Hematopoietic multipotent progenitor cell treated with erythropoietin and hydrocortisone succinate and interleukin-3 and kit ligand, for 8 days (in vitro differentiated cells): Measurements from ENCODE around the gene DLEC1.
A peak's percentile ranks its signal among the peaks of the same experiment; 100 is the strongest.
"Not testable (repeated sequence)": the region's sequence is repeated elsewhere in the genome, so short reads cannot be mapped to it uniquely, and the experiment has no call there.

ENCODE experiments used
- DNase-seq: peaks from one replicate; pipeline ENCODE4 v3.0.0-alpha.2; 2015

The DLEC1 gene

DNA sequence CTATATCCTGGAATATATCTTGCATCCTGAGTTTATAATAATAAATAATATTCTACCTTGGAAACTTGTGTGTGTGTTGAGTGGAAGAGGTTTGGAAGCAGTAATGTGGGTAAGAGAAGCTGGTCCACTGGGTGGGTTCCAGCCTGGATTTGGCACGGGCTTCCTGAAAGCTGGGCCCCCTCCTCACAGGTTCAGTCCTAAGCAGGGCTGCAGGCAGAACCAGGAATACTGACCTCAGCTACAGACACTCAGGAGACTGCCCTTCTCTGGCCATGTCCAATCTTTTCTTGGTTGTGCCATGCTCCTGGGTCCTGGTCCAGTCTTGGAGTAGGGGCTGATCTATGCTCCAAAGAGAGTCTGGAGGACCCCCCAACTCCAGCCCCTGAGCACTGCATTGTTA lies 104.0 kb downstream of the DLEC1 start:
- no peak for DNase-seq

- DNase-seq, result no peak
These were observed 104.5 kb downstream of the DLEC1 start for GRCh38 chr3:38143511-38143910.

DNA sequence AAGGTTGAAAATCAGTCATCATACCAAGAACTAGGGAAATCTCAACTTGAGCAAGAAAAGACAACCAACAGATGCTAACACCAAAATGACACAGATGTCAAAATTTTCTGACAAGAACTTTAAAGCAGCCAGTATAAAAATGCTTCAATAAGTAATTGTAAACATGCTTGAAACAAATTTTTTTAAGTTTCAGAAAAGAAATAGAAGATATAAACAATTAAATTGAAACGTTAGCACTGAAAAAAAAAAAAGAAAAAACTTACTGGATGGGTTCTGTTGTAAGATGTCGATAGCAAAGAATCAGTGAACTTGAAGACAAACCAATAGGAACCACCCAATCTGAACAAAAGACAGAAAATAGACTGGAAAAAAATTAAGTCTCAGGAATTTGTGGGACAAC lies 107.5 kb downstream of the DLEC1 start:
- no peak for DNase-seq

DNA sequence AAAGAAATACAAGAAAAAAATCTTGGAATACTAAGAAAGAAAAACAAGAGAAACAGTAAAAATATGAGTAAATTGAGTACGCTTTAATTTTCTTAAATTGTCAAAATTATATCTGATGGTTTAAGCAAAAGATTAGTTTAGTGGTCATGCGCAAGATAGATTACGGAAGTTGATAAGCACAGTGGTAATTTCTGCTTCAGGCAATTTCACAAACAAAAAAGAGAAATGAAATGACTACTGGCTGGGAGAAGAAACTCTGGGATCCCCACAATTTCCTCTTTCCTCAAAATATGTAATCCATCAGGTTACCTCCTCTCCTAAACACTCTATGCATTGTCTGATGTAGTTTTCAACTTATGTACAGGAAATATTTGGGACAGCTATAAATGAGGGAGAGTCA lies 108.4 kb downstream of the DLEC1 start:
- no peak for DNase-seq

- no peak for DNase-seq
These were observed 109.4 kb downstream of the DLEC1 start for GRCh38 chr3:38148311-38148882.

DNA sequence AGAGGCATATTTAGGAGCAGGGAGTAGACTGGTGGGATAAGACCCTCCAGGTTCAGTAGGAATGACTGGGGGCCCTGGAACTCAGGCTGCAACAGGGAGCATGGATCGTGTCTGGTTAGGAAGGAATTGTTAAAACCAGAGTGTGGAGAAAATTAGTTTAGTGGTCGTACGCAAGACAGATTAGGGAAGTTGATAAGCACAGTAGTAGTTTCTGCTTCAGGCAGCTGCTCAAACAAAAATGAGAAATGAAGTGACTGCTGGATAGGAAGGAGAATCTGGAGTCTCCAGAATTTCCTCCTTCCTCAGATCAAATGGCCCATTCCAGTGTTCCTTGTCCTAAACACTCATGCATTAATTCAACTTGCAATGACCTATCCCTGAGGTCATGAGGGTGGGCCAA lies 110.7 kb downstream of the DLEC1 start:
- DNase-seq, result peak; percentile 50

GRCh38 chr3:38150780-38151528 lies 111.9 kb downstream of the DLEC1 start:
- peak; percentile 40 for DNase-seq

GRCh38 chr3:38151667-38152265 lies 112.8 kb downstream of the DLEC1 start:
- DNase-seq, result peak; percentile 70

- DNase-seq, result no peak
These were observed 113.6 kb downstream of the DLEC1 start for GRCh38 chr3:38152609-38153008.

DNA sequence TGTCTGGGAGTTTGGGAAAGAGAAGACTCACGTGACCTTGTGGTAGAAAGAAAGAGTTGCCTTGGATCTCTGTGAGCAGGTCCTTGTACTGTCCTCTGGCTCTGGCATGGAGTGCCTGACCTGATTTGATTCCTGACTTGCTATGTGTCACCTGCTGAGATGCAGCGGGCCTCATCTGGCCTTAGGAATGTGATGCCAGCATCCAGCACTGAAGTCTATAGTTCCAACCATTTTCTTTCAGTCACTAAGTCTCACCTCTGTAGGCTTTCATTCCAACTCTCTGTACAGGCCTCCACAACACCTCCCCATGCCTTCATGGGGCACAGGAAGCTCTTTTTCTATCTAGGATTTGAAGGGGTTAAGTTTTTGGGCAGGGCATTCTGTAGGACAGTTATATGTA lies 114.2 kb downstream of the DLEC1 start:
- no peak for DNase-seq

- DNase-seq, result no peak
These were observed 115.1 kb downstream of the DLEC1 start for GRCh38 chr3:38154033-38154494.

DNA sequence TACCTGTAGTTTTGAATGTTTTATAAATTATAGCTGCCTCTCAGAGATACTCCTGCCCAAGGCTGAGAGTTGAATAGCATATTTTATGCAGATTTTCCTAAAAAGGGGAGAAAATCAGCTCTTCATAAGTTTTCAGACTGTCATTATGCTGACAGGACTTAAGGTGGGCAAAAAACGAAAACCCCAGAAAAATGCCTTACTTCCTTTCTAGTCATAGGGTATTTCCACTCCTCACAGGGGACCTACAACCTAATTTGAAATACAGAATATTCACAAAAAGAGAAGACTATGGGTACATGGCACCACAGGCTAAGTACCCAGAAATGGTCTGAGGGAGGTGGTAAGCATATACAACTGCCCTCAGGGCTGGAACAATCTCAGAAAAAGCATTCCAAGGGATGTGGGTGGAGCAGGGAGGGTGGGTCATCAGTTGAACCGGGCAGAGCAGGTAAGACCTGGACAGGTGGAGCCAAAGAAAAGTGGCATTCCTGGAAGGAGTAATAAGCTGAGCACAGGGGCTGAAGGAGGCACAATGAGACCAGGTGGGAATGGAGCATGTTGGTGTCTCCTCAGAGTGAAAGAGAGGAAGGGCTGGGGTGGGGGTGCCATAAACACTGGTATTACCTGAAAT lies 115.7 kb downstream of the DLEC1 start:
- no peak for DNase-seq

- DNase-seq, result no peak
These were observed 116.8 kb downstream of the DLEC1 start for GRCh38 chr3:38155825-38156224.

DNA sequence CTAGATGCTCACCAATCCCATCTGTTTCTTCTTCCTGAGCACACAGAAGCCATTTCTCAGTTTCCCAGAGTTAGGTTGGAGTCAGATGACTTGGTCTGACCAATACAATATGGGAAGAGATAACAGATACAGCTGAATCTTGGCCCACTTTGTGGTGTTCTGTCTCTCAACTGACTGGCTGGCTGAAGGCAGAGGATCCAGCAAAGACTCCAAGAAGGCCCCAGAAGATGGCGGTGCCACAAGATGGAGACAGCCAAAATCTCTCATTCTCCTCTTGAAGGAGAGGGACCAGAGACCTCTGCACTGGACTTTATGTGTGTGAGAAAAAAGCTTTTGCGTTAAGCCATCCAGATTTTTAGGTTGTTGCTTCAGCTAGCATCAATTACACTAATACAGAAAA lies 118.1 kb downstream of the DLEC1 start:
- no peak for DNase-seq

GRCh38 chr3:38157595-38157994 lies 118.6 kb downstream of the DLEC1 start:
- DNase-seq, result no peak

DNA sequence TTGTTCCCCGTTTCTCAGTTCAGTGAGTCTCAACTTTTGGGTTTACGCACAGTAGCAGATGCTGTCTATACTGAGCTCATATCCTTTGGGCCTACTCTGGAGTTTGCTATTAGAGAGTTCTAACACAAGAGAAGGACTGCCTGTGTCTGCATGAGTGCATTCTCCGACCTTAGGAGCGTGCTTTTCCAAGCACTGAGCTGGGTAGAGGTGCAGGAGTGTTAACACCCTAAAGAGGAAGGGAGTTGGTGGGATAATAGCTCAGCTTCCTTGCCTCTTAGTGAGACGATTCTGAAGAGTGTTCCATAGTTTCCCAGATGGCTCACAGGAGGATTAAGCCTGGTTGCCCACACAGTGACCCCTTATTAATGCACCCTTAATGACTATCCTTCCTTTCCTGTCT lies 119.5 kb downstream of the DLEC1 start:
- DNase-seq, result no peak

GRCh38 chr3:38160704-38161103 lies 121.7 kb downstream of the DLEC1 start:
- not testable (repeated sequence) for DNase-seq

DNA sequence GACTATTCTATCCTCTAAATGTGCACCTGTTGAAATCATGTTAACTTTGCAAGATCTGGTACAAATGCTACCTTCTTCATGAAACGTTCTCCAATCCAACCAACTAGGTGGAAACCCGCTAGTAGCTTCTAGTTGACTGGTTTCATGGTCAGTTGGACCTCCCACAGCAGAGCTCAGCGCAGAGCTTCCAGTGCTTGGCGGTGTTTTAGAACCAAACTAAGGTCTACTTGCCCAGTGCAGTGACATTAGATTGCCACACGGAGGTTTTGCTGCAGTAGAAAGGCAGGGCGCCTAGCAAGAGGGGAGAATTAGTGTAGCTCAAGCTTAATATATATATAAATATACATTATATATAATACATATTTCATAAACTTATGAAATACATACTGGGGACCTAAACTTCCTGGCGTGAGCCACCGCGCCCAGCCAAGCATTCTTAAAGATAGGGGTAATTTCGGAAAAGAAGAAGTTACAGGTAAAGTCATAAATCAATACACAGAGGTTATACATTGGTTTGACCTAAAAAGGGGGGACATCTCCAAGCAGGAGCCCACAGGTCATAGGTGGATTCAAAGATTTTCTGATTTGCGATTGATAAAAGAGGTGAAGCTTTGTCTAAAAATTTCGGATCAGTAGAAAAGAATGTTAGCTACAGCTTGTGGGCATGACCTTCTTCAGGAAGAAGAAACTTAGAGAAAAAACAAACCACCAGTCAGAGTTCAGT lies 124.3 kb downstream of the DLEC1 start:
- peak; percentile 65 for DNase-seq

DNA sequence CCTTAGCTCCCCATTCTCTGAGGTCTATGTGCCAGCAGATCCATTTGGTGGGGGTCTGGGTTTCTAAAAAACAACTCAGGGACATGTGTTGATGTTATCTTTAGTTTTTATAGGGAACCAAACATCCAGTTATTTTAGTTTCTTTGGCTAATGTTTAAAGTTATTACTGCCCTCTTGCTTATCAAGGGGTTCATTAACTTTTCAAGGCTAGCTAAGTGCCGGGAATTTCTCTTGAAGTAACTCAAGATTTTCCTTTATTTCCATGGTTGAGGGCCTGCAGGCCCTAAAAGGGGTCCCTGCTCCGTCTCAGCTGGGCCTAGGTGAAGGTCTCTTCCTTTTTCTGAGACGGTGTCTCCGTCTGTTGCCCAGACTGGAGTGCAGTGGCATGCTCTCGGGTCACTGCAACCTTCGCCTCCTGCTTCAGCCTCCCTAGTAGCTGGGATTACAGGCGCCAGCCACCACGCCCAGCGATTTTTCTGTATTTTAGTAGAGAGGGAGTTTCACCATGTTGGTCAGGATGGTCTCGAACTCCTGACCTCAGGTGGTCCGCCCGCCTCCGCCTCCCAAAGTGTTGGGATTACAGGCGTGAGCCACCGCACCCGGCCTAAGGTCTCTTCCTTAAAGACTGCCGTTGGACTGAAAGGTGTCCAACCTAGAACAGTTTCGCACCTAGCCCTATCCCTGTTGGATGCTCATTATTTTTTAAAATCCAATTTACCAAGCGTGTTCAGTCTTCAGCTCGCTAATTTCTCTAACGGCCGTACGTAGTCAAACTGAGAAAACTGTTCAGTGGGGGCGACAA lies 125.0 kb downstream of the DLEC1 start:
- no peak for DNase-seq

DNA sequence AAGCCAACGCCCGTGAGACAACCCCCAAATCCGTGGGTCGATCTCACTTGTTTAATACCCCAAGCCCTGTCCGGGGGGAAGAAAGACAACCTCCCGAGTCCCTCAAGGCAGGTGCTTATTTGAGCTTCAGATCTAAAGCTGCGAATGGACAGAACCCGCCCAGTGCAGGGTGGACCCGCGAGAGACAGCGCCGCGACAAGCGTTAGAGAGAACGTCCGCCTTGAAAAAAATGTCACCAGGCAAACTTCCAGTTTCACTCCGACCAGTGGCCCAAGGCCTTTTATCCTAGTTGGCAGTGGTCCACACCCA lies 125.6 kb downstream of the DLEC1 start:
- DNase-seq, result no peak

- DNase-seq, result peak; percentile 100
These were observed 126.1 kb downstream of the DLEC1 start, which contains the start of gene OXSR1 for GRCh38 chr3:38164952-38165721. Gene OXSR1, plus strand, starts transcription at chr3:38165537. Its CDS starts 340 bp downstream, at chr3:38165877.
